Measurements from ENCODE around the gene LAGE3.

The LAGE3 gene

DNA sequence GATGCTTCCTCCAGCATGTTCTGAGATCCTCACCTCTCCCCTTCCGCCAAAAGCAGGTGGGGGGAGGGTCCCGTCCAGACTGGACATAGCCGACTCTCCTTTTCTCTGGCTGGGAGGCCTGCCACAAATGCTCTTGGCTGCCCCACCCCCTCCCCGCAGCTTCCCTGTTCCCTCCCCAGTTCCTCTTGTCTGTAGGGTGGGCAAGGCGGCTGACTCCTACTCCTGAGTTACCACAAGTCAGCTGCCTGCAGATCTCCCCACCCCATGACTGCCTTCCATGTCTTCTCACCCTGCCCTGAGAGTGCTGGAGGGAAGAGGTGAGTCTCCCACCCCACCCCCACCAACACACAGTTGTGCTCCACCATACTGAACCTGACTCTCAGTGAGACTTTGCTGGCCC, 47.7 kb downstream of the LAGE3 start:
- DNase-seq, result no peak

DNA sequence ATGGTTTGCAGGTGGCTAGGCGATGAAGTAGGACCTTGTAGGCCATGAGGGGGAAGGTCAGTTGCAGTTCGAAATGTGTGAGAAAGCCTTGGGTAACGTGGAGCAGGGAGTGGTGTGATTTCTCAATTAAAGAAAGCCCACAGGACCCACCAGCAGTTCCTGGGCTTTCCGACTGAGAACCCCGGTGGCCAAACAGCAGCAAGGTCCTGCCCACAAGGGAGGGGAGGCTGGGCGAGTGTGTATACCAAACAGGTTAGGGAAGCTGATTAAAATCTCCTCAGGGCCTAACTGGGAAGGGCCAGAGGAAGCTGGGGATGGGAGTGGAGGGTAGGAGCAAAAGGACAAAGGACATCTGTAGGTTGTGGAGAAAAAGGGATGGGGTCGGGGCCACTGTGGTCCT, 48.2 kb downstream of the LAGE3 start:
- DNase-seq, result no peak

DNA sequence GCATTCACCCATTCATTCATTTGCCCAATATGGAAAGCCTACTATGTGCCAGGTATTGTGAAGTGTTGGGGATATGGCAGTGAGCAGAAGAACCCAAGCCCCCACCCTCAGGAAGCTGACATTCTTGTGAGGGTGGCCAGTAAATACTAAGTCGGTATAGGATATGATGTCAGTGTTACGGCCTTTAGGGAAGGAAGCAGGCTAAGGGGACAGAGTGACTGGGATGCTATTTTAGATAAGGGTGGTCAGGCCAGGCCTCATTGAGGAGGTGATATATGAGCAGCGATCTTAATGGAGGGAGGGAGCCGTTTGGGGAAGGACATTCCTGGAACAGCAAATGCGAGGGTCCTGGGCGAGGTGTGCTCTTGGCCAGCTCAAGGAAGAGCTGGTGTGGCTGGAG, 48.6 kb downstream of the LAGE3 start:
- DNase-seq, result no peak

DNA sequence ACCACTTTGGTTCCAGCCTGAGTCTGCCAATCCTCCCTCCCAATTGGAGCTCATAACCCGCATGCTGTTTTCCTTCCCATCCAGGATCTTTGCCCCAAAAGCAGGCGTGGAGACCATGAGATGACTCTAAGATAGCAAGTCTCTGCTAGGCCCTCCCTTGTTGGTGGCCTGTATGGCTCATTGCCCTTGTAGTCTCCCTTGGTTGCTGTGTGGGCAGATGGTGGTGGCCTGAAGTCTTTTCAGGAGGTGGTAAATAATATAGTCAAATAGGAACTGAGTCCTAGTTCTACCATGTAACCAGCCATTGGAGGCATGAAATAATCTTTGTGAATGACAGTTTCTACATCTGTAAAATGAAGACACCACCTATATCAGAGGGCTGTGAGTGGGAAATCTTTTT, 49.4 kb downstream of the LAGE3 start:
- DNase-seq, result no peak

DNA sequence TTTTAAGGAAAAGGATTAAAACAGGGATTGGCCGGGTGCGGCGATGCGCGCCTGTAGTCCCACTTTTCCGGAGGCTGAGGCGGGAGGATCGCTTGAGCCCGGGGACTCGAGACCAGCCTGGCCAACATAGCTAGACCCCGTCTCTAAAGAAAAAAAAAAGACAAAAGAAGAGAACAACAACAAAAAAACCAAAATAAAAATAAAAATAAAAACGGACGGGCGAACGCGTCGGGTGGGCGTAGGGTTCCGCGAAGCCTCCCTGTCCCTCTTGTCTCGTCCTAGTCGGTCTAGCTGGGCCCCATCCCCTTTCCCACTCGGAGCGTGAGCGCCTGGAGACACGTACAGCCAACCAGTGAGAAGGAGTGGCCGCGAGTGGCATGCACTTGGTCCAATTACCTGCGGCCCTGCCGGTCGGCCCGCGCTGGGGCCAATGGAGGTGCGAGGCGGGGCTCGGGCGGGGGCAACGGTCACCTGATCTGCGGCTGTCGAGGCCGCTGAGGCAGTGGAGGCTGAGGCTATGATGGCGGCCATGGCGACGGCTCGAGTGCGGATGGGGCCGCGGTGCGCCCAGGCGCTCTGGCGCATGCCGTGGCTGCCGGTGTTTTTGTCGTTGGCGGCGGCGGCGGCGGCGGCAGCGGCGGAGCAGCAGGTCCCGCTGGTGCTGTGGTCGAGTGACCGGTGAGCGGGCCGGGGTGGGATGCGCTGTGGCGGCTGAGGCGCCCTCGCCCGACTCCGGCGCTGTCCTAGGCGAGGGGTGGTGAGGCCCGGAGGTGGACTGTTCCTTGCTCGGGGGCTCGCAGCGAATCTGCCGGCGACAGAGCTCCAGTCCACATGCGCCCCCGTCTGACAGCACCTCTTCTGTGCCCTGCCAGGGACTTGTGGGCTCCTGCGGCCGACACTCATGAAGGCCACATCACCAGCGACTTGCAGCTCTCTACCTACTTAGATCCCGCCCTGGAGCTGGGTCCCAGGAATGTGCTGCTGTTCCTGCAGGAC, 50.6 kb downstream of the LAGE3 start, which contains the start of gene ATP6AP1:
TSS of gene ATP6AP1 (plus strand) at position 502 of the 996 bp plus-strand sequence. CDS start at position 518, 16 bp downstream.
- DNase-seq, result peak; percentile 62

Data from NCI-H524 treated with DMSO at 0.1 percent for 48 hours (cell line).